Measurements from ENCODE around the gene LRP1B. TPM values are rescaled to one million over a fixed set of nuclear protein-coding genes. Genes with fewer than 3 reads are reported as not detected.

Gene LRP1B
- total and polyA plus RNA-seq, 2 of the 8 experiments (the other 6 are each of a cell fraction or from before 2014, with no cell fraction given), result 0.03 TPM; not detected in 1

- TF ChIP-seq, protein P1, sequence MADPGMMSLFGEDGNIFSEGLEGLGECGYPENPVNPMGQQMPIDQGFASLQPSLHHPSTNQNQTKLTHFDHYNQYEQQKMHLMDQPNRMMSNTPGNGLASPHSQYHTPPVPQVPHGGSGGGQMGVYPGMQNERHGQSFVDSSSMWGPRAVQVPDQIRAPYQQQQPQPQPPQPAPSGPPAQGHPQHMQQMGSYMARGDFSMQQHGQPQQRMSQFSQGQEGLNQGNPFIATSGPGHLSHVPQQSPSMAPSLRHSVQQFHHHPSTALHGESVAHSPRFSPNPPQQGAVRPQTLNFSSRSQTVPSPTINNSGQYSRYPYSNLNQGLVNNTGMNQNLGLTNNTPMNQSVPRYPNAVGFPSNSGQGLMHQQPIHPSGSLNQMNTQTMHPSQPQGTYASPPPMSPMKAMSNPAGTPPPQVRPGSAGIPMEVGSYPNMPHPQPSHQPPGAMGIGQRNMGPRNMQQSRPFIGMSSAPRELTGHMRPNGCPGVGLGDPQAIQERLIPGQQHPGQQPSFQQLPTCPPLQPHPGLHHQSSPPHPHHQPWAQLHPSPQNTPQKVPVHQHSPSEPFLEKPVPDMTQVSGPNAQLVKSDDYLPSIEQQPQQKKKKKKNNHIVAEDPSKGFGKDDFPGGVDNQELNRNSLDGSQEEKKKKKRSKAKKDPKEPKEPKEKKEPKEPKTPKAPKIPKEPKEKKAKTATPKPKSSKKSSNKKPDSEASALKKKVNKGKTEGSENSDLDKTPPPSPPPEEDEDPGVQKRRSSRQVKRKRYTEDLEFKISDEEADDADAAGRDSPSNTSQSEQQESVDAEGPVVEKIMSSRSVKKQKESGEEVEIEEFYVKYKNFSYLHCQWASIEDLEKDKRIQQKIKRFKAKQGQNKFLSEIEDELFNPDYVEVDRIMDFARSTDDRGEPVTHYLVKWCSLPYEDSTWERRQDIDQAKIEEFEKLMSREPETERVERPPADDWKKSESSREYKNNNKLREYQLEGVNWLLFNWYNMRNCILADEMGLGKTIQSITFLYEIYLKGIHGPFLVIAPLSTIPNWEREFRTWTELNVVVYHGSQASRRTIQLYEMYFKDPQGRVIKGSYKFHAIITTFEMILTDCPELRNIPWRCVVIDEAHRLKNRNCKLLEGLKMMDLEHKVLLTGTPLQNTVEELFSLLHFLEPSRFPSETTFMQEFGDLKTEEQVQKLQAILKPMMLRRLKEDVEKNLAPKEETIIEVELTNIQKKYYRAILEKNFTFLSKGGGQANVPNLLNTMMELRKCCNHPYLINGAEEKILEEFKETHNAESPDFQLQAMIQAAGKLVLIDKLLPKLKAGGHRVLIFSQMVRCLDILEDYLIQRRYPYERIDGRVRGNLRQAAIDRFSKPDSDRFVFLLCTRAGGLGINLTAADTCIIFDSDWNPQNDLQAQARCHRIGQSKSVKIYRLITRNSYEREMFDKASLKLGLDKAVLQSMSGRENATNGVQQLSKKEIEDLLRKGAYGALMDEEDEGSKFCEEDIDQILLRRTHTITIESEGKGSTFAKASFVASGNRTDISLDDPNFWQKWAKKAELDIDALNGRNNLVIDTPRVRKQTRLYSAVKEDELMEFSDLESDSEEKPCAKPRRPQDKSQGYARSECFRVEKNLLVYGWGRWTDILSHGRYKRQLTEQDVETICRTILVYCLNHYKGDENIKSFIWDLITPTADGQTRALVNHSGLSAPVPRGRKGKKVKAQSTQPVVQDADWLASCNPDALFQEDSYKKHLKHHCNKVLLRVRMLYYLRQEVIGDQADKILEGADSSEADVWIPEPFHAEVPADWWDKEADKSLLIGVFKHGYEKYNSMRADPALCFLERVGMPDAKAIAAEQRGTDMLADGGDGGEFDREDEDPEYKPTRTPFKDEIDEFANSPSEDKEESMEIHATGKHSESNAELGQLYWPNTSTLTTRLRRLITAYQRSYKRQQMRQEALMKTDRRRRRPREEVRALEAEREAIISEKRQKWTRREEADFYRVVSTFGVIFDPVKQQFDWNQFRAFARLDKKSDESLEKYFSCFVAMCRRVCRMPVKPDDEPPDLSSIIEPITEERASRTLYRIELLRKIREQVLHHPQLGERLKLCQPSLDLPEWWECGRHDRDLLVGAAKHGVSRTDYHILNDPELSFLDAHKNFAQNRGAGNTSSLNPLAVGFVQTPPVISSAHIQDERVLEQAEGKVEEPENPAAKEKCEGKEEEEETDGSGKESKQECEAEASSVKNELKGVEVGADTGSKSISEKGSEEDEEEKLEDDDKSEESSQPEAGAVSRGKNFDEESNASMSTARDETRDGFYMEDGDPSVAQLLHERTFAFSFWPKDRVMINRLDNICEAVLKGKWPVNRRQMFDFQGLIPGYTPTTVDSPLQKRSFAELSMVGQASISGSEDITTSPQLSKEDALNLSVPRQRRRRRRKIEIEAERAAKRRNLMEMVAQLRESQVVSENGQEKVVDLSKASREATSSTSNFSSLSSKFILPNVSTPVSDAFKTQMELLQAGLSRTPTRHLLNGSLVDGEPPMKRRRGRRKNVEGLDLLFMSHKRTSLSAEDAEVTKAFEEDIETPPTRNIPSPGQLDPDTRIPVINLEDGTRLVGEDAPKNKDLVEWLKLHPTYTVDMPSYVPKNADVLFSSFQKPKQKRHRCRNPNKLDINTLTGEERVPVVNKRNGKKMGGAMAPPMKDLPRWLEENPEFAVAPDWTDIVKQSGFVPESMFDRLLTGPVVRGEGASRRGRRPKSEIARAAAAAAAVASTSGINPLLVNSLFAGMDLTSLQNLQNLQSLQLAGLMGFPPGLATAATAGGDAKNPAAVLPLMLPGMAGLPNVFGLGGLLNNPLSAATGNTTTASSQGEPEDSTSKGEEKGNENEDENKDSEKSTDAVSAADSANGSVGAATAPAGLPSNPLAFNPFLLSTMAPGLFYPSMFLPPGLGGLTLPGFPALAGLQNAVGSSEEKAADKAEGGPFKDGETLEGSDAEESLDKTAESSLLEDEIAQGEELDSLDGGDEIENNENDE (IDR thresholded peaks at IDR 0.05; ENCODE audit: insufficient replicate concordance, low read length), result no peak
- no peak for TF ChIP-seq CHD2 (IDR thresholded peaks at IDR 0.05; ENCODE audit: low read length)
Measured at GRCh38 chr2:140436936-140437335, 1693.9 kb downstream of the LRP1B start (continued).

Measured in H1 (cell line).